Measurements from ENCODE around the gene EMX2.

- no peak for TF ChIP-seq YY1 (IDR thresholded peaks at IDR 0.05; ENCODE audit: insufficient read depth, insufficient read length)
- TF ChIP-seq SUZ12 (IDR thresholded peaks at IDR 0.05; ENCODE audit: extremely low read depth, insufficient read depth, insufficient read length), result no peak
- no peak for TF ChIP-seq ZNF274 (IDR thresholded peaks at IDR 0.05; ENCODE audit: low read depth, low read length)
These were observed 22.7 kb upstream of the EMX2 start for GRCh38 chr10:117519879-117520278.

All from NT2/D1 (cell line).